ENCODE results near the gene MYLK4. TPM values are rescaled to one million over a fixed set of nuclear protein-coding genes. Genes with fewer than 3 reads are reported as not detected.

The MYLK4 gene
- total and polyA plus RNA-seq, 2 donors (not counting 3 experiments of a cell fraction or from before 2014, with no cell fraction given): 0.41 to 0.62 TPM

GRCh38 chr6:2630891-2631571 lies 119.7 kb downstream of the MYLK4 start:
- Histone ChIP-seq H3K36me3 (ENCODE audit: control insufficient read depth in 2 of 2, extremely low read depth in 1 of 2, insufficient read depth in 2 of 2, low read length in 2 of 2) (no peaks in the 10 kb centered on the region), H3K4me2 (ENCODE audit: insufficient read depth, low read length) (peak overlapping the region; percentile 34), H3K9me1 (replicated peaks; ENCODE audit: control insufficient read depth, extremely low read depth, insufficient read depth, low read length) (no peaks in the 10 kb centered on the region), H3K4me1 (ENCODE audit: control insufficient read depth, extremely low read depth, insufficient read depth, low read length) (peaks cover 18% of the 10 kb centered on the region), H2AFZ (ENCODE audit: low read depth, low read length) (no peak overlapping the region), H3K9ac (replicated peaks; ENCODE audit: extremely low read depth, insufficient read depth, low read length) (no peak overlapping the region), H3K9me3 (replicated peaks; ENCODE audit: control insufficient read depth, insufficient read depth, low read length) (no peaks in the 10 kb centered on the region), H4K20me1 (replicated peaks; ENCODE audit: control insufficient read depth, extremely low read depth, insufficient read depth, low read length) (no peaks in the 10 kb centered on the region), H3K27ac (ENCODE audit: insufficient read depth, low read depth, low read length) (peak overlapping the region; percentile 44), H3K79me2 (ENCODE audit: control insufficient read depth, insufficient read depth, low read length) (no peaks in the 10 kb centered on the region), H3K4me3 (replicated peaks in 1 of 3; ENCODE audit: insufficient read depth in 1 of 3, low read depth in 1 of 3, low read length in 3 of 3) (no peak overlapping the region), H3K27me3 (ENCODE audit: control insufficient read depth in 2 of 2, insufficient read depth in 2 of 2, low read length in 2 of 2) (no peaks in the 10 kb centered on the region)
- DNase-seq (ENCODE audit: low read depth, low spot score) (peak; percentile 32), FAIRE-seq (no peak)
- ChIA-PET POLR2A (no interaction called here), CTCF (interaction anchor here (1.3 to 5.5 kb wide), 6 partner anchors 10 to 1035 kb away, joined by 3 to 80 read pairs (median 4); no protein-coding TSS in a partner anchor)
- no TSS peak for BruUV-seq (replicated peaks)
- TF ChIP-seq MYC (IDR thresholded peaks at IDR 0.05; ENCODE audit: low read depth, low read length) (no peak), MAX (IDR thresholded peaks at IDR 0.05; ENCODE audit: insufficient read depth, insufficient read length) (no peak), EZH2 (IDR thresholded peaks at IDR 0.05; ENCODE audit: borderline replicate concordance, low read depth, low read length, severe bottlenecking) (no peak), GATA2 (IDR thresholded peaks at IDR 0.05; ENCODE audit: insufficient read depth, insufficient read length, low read depth, low read length) (no peak), POLR2AphosphoS5 (IDR thresholded peaks at IDR 0.05; ENCODE audit: insufficient read depth, low read depth, low read length) (no peak), POLR2A (IDR thresholded peaks at IDR 0.05; ENCODE audit: low read depth, low read length) (no peak), FOS (IDR thresholded peaks at IDR 0.05; ENCODE audit: borderline replicate concordance, insufficient read depth, low read length) (no peak), JUN (IDR thresholded peaks at IDR 0.05; ENCODE audit: borderline replicate concordance, insufficient read depth, insufficient read length, low read depth) (no peak), CTCF (IDR thresholded peaks at IDR 0.05; ENCODE audit: extremely low read depth in 1 of 2, insufficient read depth in 1 of 2, low read depth in 1 of 2, low read length in 2 of 2) (no peak)
- dilution Hi-C loops (cut with MboI; ENCODE audit: extremely low pct_ligation_motif_present, low sequenced_read_pairs) (loop anchor here (25.0 kb wide), 1 partner anchor 519 kb away; no protein-coding TSS in a partner anchor), intact Hi-C loops (cut with micrococcal nuclease) (loop anchor here (1.0 to 10.0 kb wide), 6 partner anchors 52 to 946 kb away; no protein-coding TSS in a partner anchor)
